GM03348 (cell line): ENCODE results near the gene EPS15.
"Not testable (repeated sequence)": the region's sequence is repeated elsewhere in the genome, so short reads cannot be mapped to it uniquely, and the experiment has no call there.

Experiments used
- DNase-seq: peaks from one replicate; pipeline ENCODE4 v3.0.0; 2012; ENCODE audit warnings: low spot score

EPS15 gene

DNA sequence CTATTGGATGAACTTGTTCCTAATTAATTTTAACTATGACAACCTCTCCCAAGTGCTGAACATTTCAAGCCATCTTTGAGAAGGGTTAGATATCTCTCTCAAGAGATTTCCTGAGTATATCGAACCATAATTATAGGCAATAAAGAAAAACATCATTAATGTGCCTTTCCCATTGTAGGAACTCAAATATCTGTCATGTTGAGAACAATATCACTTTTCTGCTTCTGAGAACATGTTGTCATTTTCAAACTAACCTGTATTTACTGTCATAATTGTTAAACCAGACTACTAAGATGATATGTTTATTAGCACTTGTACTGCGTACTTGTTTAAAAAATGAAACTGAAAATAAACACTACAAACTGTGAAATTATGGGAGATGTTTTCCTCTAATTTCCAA, 4.3 kb downstream of the EPS15 start:
- DNase-seq, result peak; percentile 24

DNA sequence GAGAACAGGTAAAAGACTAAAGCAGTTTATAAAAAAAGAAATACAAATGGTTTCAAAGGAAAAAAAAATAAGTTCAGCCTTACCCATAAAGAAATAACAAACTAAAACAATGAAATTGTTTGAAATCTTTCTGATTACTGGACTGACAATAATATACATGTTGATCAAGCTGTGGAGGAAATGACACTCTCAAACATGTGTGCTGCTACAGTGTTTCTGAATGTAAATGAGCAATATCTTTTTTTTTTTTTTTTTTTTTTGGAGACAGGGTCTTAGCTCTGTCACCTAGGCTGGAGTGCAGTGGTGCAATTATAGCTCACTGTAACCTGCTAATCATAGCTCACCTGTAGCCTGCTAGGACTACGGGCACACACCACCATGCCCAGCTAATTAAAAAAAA, 6.5 kb downstream of the EPS15 start:
- no peak for DNase-seq

DNA sequence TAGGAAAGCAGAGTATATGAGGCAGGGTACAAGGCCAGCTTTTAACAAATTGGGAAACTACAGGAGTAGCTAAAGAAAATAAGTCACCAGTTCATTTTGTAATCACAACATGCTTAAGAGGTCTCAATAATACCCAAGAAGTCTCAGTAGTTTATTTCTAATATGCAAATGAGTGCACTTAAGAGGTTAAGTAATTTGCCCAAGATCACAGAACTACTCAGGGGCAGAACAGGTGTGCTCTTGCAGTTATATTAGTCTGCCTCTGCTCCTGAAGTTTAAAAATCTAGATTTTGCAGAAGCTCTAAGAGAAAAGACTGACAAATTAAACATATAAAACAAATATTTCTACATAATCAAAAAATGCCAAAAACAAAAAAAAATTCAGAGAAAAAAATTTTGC, 6.9 kb downstream of the EPS15 start:
- no peak for DNase-seq

DNA sequence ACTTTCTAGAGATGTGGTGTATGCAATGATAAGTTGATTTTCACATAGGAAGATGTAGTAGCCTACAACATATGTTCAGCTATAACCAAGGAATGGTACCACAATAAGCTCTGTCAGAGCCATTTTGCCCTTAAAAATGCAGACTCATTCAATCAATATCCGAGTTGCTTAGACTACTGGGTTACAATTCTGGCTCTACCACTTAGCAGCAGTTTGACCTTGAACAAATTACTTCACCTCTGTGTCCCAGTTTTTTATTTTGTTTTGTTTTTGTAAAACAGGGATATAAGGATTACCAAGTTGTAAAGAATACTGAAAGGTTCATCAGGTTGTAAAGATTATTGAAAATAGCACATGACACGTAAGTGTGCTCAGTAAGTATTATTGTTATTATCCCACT, 9.3 kb downstream of the EPS15 start:
- no peak for DNase-seq

DNA sequence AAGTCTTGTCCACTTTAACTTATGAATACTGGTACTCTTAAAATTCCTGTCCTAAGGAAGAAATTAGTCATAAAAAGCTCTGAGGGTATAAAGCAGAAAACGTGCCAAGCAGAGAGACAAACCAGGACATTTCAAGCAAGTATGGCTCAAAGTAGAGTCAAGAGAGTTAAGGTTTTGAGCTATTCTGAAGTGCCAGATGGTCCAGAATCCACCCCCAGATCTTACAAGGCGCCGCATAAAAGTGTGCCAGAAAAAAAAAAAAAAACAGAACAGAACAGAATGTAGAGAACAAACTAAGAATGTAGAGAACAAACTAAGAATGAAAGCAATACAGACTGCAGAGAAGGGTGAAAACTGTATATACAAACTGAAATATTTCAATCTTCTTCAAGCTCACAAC, 12.5 kb downstream of the EPS15 start:
- peak; percentile 55 for DNase-seq

DNA sequence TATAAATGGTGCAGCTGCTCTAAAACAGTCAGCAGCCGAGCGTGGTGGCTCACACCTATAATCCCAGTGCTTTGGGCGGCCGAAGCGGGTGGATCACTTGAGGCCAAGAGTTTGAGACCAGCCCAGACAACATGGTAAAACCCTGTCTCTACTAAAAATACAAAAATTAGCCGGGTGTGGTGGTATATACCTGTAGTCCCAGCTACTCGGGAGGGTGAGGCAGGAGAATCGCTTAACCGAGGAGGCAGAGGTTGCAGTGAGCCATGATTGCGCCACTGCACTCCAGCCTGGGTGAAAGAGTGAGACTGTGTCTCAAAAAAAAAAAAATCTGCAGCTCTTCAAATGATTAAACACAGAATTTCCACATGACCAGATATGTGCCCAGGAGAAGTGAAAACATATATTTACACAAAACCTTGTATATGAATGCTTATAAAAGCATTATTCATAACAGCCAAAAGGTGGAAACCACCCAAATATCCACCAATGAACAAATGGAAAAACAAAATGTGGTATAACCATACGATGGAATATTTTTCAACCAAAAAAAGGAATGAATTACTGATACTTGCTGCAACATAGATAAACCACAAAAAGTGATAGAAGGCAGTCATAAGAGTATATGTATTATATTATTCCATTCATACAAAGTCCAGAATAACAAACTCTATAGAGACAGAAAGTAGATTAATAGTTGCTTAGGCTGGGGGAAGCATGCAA, 14.1 kb downstream of the EPS15 start:
- DNase-seq, result no peak

DNA sequence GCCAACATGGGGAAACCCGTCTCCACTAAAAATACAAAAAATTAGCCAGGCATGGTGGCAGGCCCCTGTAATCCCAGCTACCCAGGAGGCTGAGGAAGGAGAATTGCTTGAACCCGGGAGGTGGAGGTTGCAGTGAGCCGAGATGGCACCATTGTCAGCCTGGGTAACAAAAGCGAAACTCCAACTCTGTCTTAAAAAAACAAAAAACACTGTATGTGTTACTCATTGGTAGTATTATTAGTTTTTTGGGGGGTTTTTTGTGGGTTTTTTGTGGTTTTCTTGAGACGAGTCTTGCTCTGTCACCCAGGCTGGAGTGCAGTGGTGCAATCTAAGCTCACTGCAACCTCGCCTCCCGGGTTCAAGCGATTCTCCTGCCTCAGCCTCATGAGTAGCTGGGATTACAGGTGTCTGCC, 17.8 kb downstream of the EPS15 start:
- not testable (repeated sequence) for DNase-seq

DNA sequence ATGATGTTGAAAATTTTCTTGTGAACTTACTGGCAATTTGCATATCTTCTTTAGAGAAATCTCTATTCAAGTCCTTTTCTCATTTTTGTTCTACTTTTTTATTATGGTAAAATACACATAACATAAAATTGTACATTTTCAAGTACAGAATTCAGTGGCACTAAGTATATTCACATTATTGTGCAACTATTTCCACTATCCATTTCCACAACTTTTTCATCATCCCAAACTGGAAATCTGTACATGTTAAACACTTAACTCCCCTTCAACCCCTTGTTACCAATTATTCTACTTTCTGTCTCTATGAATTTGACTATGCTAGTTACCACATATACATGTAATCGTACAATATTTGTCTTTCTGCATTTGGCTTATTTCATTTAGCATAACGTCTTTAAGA, 19.4 kb downstream of the EPS15 start:
- no peak for DNase-seq

DNA sequence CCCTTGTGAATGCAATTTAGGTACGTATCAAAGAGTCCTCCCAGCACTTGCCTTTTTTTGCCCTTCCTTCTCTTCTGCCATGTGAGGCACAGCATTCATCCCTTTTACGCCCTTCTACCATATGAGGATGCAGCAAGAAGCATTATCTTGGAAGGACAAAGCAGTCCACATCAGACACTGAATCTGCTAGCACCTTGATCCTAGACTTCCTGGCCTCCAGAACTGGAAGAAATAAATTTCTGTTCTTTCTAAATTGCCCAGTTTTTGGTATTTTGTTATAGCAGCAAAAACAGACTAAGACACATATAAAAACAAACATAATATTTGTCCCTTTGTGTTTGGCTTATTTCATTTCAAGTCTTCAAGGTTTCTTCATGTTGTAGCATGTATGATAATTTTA, 20.1 kb downstream of the EPS15 start:
- DNase-seq, result no peak

DNA sequence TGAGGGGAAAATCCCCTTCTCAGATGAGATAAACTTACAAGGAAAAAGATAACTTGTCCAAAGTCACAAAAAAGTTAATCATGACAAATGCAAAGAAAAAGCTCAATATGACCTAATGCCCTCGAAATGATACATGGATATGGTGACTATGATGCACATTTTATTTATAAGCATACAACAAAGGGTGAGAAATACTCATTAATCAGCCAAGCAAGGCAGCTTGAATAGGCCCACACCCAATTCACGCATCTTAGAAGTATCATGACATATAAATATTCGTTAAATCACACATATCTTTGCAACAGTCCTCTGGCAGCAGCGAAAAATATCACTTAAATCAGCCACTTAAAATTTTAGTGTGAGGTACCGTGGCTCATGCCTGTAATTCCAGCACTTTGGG, 21.7 kb downstream of the EPS15 start:
- no peak for DNase-seq

DNA sequence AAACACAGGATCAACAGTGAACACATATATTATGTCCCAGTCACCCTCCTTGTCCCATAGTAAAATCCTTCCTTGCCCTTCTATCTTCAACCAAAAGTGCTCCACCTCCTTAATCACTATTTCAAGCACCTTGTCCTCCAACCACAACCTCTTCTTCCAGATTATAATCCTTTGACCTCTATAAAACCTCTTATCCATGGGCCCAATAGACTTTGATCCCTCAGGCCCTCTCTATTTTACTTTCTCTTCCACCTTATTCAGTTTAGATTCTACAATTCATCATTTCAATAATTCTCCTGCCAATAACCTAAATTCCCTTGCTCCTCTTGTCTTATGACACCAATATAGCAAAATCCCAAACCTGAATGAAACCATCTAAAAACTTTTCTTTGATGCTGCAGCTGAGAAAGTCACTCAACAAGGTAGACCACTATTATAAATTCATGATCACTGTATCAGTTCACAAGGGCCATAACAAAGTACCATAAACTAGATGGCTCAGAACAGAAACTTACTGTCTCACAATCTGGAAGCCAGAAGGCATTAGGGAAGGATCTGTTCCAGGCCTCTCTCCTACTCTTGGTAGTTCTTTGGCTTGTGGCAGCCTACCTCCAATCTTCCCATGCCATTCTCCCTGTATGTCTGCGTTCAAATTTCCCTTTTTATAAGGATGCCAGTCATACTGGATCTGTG, 24.8 kb downstream of the EPS15 start:
- DNase-seq, result no peak

DNA sequence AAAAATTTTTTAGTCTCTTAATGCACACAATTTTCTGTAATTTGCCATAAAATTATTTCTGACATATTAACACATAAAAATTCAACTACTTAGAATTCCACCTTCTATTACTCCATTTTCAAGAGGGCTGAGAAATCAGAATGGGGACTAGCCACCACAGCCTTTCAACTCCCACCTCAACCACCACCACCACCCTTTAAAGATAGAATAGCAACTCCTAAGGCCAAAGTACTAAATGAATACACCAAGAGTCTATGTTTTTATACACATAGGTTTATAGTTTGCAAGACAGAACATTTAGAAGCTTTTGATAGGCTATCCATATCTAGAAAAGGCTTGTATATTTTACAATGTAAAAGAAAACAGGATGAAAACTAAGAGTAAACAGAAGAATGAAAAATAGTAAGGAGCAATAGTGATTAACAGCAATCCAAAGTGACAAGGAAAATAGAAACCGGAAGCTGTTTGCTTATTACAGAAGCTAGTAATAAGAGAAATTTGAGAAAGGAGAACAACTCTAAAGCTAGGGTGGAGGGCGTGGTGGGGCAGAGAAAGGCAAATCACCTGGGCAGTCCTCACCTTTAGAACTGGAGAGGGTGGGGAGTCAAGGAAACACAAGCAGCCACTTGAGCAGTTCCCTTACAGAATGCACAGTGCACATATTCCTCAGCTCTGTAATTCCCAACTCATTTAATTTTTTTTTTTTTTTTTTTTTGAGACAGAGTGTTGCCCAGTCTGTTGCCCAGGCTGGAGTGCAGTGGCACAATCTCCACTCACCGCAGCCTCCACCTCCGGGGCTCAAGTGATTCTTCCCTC, 27.7 kb downstream of the EPS15 start:
- DNase-seq, result no peak

DNA sequence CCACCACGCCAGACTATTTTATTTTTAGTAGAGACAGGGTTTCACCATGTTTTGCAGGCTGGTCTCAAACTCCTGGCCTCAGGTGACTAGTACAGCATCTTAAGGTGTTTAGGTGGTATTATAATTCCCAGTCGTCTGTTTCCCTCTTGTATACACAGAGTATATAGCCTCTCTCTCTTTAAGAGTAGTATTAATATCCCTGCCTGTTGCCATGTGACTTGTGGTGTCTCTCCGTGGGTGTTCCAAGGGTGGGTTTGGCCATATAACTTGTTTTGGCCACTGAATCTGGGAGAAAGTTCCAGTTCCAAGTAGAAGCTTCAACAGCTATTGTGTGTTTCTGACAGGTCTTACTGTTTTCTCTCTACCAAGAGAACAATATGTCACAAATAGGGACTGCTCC, 29.6 kb downstream of the EPS15 start:
- DNase-seq, result no peak

DNA sequence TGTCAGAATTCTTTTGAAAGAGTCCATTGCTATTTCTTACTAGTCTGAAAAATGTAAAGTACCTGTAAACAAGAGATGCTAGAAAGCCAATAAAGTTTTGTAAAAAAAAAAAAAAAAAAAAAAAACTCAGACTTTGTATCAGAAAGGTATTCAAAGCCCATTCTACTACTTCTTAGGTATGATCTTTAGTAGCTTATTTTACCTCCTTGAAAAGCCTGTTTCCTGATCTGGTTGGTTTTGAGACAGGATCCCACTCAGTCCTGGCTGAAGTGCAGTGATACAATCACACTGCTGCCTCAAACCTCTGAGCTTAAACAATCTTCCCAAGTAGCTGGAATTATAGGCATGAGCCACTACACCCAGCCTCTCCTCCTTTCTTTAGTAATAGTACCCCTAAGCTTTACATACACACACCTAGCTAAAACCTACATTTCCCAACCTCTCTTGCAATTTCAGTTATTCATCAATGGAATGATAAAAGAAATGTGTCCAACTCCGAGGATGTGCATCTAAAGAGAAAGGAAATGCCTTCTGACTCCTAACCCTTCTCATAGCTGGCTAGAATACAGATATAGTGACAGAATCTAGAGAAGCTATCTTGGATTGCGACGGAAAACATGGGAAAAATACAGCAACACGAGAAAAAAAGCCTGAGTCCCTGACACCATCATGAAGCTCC, 30.6 kb downstream of the EPS15 start:
- DNase-seq, result no peak

DNA sequence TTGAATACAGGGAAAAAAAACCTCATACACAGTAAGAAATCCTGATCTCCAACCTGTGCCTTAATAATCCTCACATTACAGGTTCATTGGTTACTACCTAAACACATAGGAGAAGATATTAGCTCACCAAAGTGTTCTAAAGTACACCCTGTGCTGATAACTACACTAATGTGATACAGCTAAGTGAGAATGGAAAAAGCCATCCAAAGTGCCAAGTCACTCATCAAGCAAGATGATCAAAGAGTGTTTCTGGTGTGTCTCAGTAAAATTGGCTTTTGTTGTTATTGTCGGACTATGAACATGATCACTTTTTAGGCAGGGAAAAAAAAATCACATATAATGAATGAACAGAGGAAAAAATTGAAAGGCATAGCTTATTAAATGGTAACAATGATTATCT, 31.4 kb downstream of the EPS15 start:
- DNase-seq, result no peak

DNA sequence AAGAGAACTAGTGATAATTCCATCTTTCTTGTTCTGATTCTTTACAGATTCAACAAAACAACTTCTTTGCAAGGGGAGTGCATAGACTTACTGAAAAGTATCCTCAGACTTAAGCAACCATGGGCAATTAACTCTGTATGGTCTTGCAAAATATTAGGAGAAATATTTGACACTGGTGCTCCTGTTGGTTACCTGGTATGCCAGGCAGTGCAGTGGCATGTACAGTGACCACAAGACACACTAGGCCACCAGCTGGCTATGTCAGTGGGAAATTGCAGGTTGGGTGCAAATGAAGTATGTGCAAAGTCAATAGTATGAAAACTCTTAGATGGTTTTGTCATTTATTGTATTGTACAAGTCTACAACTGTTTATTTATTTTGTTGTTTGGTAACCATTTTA, 34.5 kb downstream of the EPS15 start:
- no peak for DNase-seq

DNA sequence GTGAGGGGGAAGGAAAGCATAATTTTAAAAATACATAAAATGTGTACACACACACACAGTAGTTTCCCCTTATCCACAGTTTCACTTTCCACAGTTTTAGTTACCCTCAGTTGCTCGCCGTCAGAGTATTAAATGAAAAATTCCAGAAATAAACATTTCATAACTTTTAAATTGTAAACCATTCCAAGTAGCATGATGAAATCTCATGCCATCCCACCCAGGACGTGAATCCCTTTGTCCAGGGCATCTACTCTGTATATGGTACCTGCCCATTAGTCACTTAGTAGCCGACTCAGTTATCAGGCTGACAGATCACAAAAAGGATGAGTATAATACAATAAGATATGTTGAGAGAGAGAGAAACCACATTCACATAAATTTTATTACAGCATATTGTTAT, 36.2 kb downstream of the EPS15 start:
- no peak for DNase-seq

DNA sequence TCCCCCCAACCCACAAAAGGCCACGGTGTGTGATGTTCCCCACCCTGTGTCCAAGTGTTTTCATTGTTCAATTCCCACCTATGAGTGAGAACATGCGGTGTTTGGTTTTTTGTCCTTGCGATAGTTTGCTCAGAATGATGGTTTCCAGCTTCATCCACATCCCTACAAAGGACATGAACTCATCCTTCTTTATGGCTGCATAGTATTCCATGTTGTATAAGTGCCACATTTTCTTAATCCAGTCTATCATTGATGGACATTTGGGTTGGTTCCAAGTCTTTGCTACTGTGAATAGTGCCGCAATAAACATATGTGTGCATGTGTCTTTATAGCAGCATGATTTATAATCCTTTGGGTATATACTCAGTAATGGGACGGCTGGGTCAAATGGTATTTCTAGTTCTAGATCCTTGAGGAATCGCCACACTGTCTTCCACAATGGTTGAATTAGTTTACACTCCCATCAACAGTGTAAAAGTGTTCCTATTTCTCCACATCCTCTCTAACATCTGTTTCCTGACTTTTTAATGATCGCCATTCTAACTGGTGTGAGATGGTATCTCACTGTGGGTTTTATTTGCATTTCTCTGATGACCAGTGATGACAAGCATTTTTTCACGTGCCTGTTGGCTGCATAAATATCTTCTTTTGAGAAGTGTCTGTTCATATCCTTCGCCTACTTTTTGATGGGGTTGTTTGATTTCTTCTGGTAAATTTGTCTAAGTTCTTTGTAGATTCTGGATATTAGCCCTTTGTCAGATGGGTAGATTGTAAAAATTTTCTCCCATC, 44.0 kb downstream of the EPS15 start:
- not testable (repeated sequence) for DNase-seq

DNA sequence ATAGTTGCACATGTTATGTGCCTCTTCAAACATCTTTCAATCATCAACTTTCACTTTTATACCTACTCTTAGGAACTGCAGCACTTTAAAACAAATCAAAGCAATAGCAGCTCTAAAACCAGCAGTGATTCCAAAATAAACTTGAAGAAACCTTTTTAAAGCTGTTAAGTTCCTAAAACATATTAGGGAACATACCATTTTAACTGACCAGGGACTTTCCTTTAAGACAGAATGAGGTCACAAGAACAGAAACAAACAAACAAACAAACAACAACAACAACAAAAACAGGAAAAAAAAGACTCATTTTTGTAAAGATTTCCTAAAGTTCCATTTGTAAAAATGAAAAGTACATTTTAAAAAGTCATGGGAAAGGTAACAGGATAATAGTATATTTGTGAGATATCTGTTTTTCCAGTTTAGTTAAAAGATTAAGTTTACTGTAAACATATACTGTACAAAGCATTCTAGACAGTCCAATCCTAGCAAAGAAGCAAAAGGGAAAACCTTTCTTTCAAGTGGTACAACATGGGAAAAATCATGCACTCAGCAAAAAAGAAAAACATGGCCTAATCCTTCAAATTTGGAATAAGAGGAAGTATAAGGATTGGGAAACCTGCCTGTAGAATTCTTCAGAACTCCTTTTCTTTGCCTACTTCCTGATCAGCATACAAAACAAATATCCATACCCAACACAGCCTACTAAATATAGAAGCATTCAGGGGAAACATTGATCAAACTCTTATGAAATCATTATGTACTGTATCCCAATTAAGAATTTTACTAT, 45.5 kb downstream of the EPS15 start:
- no peak for DNase-seq

DNA sequence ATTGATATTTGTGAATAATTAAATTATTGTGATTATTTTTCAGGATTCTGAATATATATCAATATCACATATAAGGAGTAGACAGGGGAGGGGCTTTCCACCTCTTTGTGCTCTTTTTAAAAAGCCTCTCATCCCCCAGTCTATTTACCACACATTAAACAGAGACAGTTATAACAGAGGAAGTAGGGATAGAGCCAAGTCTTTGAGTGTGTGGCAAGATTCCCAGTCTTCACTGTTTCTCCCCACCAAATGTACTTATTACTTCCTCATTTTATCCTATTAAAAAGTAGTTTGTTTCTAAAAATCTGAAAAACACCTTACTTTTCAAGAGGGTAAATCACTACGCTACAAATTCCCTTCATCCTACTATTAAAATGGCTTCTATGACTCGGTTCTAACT, 46.7 kb downstream of the EPS15 start:
- DNase-seq, result peak; percentile 19

DNA sequence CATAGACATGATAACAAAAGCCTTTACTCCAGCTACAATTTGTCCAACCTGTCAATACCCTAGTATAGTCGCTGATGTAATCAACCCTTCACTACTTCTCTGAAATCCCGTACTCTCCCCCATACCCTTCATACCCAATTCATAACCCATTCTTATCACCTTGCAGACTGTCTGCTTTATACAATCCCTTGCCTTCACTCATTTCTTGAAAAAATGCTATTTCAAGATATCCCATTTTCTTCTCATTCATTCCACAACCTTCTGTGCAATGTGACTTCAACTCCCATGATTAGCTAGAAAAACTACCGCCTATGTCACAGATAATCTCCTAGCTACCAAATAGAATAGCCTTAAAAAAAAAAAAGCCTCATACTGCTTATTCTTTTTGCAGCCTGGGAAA, 49.5 kb downstream of the EPS15 start:
- no peak for DNase-seq
